Central memory CD8-positive, alpha-beta T cell (primary cell): ENCODE results near the gene SETSIP.

Experiments used
- ATAC-seq: fragments of 150-1000 bp; cut with Tn5 transposase; replicated peaks from 2 replicates; pipeline ENCODE4 v1.10.0; 2022; ENCODE audit warnings: mild to moderate bottlenecking, moderate FRiP score, moderate number of reproducible peaks; ENCODE audit not compliant: poor library complexity, severe bottlenecking; ENCODE audit errors: extremely low read depth
- DNase-seq, 2 donors: peaks; one replicate each; pipeline ENCODE4 v3.0.0; 2021; ENCODE audit warnings: low spot score in 2 of 2
- H3K27ac Mint-ChIP-seq: one replicate; pipeline ENCODE4 v1.8.0; 2022; ENCODE audit warnings: low read depth, mild to moderate bottlenecking, moderate library complexity, mixed read lengths
- H3K27me3 Mint-ChIP-seq: one replicate; pipeline ENCODE4 v1.8.0; 2022; ENCODE audit warnings: mixed read lengths
- H3K36me3 Mint-ChIP-seq: one replicate; pipeline ENCODE4 v1.8.0; 2022; ENCODE audit warnings: mild to moderate bottlenecking, moderate library complexity, mixed read lengths; ENCODE audit not compliant: insufficient read depth
- H3K4me1 Mint-ChIP-seq: one replicate; pipeline ENCODE4 v1.8.0; 2022; ENCODE audit warnings: mixed read lengths
- H3K4me3 Mint-ChIP-seq: one replicate; pipeline ENCODE4 v1.8.0; 2022; ENCODE audit warnings: mild to moderate bottlenecking, moderate library complexity, mixed read lengths
- H3K9me3 Mint-ChIP-seq: one replicate; pipeline ENCODE4 v1.8.0; 2022; ENCODE audit warnings: mixed read lengths

Gene SETSIP

GRCh38 chr1:92075311-92075710, at the start of gene SETSIP:
TSS of gene SETSIP (minus strand) at chr1:92075411. CDS start at chr1:92075411, 0 bp downstream.
- no peak within 1 kb of the TSS for H3K27ac Mint-ChIP-seq
- DNase-seq: no peak
- H3K36me3 Mint-ChIP-seq: no peaks in the 10 kb centered on the region

DNA sequence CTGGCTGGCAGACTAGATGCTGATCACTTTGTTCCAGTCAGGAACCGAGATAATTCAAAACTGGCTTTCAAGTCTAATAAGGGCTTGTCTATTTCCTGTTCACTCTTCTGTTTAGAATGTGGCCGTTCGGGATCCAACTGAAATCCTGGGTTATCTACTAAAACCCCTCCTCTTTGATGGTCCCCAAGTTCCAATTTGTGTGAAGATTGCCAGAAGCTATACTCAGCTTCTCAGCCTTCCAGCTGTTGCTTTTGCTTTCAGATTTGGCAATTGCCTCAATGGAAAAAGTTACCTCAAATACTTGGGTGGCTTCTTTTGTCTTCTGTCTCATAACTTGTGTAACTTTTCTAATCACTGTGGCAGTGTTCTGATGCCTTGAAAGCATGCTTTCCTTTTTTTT, 48.7 kb upstream of the SETSIP start:
- Mint-ChIP-seq H3K4me3 (no peak overlapping the region), H3K9me3 (no peaks in the 10 kb centered on the region), H3K27me3 (no peaks in the 10 kb centered on the region), H3K27ac (no peak overlapping the region), H3K36me3 (peaks cover 2% of the 10 kb centered on the region), H3K4me1 (no peaks in the 10 kb centered on the region)
- DNase-seq: no peak
- ATAC-seq: no peak

More at GRCh38 chr1:92075311-92075710, at the start of gene SETSIP:
- Mint-ChIP-seq H3K4me3 (no peak within 1 kb of the TSS), H3K9me3 (no peaks in the 10 kb centered on the region), H3K27me3 (no peaks in the 10 kb centered on the region), H3K4me1 (peaks cover 6% of the 10 kb centered on the region)
- ATAC-seq: no peak

- Mint-ChIP-seq H3K27me3 (no peaks in the 10 kb centered on the region), H3K9me3 (no peaks in the 10 kb centered on the region), H3K4me1 (no peaks in the 10 kb centered on the region), H3K36me3 (no peaks in the 10 kb centered on the region), H3K4me3 (no peak overlapping the region), H3K27ac (peak overlapping the region; percentile 65)
- ATAC-seq: no peak
- no peak for DNase-seq
Measured at GRCh38 chr1:92118826-92119225, 43.6 kb upstream of the SETSIP start.

GRCh38 chr1:92117526-92117925, 42.3 kb upstream of the SETSIP start:
- Mint-ChIP-seq H3K9me3 (no peaks in the 10 kb centered on the region), H3K36me3 (no peaks in the 10 kb centered on the region), H3K27ac (no peak overlapping the region), H3K4me3 (no peak overlapping the region), H3K4me1 (no peaks in the 10 kb centered on the region), H3K27me3 (no peaks in the 10 kb centered on the region)
- ATAC-seq (no peak), DNase-seq (no peak)

- H3K4me1 Mint-ChIP-seq: no peaks in the 10 kb centered on the region
- H3K36me3 Mint-ChIP-seq: peaks cover 4% of the 10 kb centered on the region
- H3K27me3 Mint-ChIP-seq: no peaks in the 10 kb centered on the region
Measured at GRCh38 chr1:92108631-92109030, 33.4 kb upstream of the SETSIP start.

DNA sequence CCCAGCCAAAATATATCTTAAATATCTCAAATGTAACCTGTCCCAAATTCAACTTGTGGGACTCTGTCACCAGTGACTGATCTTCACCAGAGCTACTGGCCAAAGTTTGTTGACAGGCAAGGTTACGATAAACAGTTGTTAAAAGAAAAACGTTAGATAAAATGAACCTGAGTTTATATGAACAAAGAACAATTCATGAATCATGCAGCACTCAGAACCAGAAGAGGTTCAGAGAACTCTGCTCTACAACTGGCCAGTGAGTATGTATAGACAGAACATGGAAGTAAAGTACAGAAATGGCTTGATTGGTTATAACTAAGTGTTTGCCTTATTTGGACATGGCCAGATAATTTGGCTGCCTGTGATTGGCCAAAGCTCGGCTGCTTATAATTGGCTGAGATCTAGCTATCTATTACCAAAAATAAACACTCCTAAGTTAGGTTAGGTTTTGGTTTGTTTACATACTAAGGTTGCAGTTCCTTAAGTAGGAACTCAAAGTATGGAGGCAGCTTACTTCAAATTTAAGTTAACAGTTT, 30.4 kb upstream of the SETSIP start:
- Mint-ChIP-seq H3K4me3 (no peak overlapping the region), H3K4me1 (no peaks in the 10 kb centered on the region), H3K9me3 (no peaks in the 10 kb centered on the region), H3K27me3 (no peaks in the 10 kb centered on the region), H3K27ac (no peak overlapping the region), H3K36me3 (peaks cover 4% of the 10 kb centered on the region)
- DNase-seq (no peak), ATAC-seq (no peak)

More at GRCh38 chr1:92108631-92109030, 33.4 kb upstream of the SETSIP start:
- ATAC-seq: no peak
- no peak for DNase-seq
- no peak overlapping the region for H3K4me3 Mint-ChIP-seq
- H3K27ac Mint-ChIP-seq: no peak overlapping the region
- no peaks in the 10 kb centered on the region for H3K9me3 Mint-ChIP-seq

- H3K27me3 Mint-ChIP-seq: no peaks in the 10 kb centered on the region
- ATAC-seq (no peak), DNase-seq (no peak)
- H3K27ac Mint-ChIP-seq: peak overlapping the region; percentile 9
- H3K4me1 Mint-ChIP-seq: peaks cover 10% of the 10 kb centered on the region
- H3K9me3 Mint-ChIP-seq: no peaks in the 10 kb centered on the region
- no peak overlapping the region for H3K4me3 Mint-ChIP-seq
- peaks cover 3% of the 10 kb centered on the region for H3K36me3 Mint-ChIP-seq
Measured at GRCh38 chr1:92096317-92096716, 21.1 kb upstream of the SETSIP start.

DNA sequence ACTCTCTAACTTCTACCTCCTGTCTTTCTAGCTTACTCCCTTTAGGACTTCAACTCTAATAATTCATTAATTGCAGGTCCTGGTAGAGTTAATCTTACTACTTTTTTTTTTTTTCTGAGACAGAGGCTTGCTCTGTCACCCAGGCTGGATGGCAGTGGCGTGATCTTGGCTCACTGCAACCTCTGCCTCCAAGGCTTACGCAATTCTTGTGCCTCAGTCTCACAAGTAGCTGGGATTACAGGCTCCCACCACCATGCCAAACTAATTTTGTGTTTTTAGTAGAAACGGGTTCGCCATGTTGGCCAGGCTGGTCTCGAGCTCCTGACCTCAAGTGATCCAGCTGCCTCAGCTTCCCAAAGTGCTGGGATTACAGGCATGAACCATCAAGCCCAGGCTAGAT, 20.7 kb upstream of the SETSIP start:
- H3K36me3 Mint-ChIP-seq: peaks cover 3% of the 10 kb centered on the region
- no peak overlapping the region for H3K4me3 Mint-ChIP-seq
- H3K27me3 Mint-ChIP-seq: no peaks in the 10 kb centered on the region
- ATAC-seq: no peak
- DNase-seq: no peak
- H3K27ac Mint-ChIP-seq: peak overlapping the region; percentile 9
- H3K4me1 Mint-ChIP-seq: peaks cover 10% of the 10 kb centered on the region
- no peaks in the 10 kb centered on the region for H3K9me3 Mint-ChIP-seq

DNA sequence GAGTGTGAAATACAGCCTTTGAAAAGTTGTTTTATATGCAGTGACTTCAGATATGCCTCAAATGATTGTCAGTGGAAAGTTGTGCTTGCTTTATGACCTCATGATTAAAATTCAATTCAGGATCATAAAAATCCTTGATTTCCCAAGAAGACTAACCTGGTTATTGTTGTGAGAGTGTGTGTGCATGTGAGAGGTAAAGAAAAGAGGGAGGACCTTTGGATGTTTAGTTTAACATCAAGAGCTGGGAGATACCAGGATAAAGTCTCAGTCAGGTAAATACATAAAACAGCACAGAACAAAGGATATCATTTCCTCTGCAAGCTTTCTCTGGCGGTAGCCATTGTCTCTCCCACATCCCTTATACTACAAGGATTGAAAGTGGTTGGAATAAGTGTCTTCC, 19.4 kb upstream of the SETSIP start:
- Mint-ChIP-seq H3K9me3 (no peaks in the 10 kb centered on the region), H3K27ac (no peak overlapping the region), H3K27me3 (no peaks in the 10 kb centered on the region), H3K36me3 (peaks cover 3% of the 10 kb centered on the region), H3K4me3 (no peak overlapping the region), H3K4me1 (peaks cover 10% of the 10 kb centered on the region)
- ATAC-seq (no peak), DNase-seq (no peak)

DNA sequence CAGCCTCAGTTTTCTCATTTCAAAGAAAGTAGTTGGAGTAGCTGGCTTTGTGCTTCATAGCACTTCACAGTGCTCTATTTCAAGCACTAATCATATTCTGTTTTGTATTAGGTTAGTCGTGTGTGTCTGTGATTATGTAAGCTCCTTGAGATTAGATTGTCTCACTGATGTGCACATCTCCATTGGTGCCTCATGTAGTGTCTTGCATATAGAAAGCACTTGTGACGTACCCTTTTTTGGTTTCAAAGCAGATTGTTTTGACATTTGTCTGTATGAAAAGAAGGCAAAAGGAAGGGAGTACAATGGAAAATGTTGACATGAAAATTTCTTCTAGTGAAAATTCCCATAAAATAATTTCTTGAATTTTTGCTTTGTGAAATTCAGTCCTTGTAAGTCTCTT, 18.9 kb upstream of the SETSIP start:
- Mint-ChIP-seq H3K4me1 (peaks cover 10% of the 10 kb centered on the region), H3K36me3 (peaks cover 3% of the 10 kb centered on the region), H3K4me3 (no peak overlapping the region), H3K27me3 (no peaks in the 10 kb centered on the region), H3K9me3 (no peaks in the 10 kb centered on the region), H3K27ac (no peak overlapping the region)
- no peak for DNase-seq
- no peak for ATAC-seq

DNA sequence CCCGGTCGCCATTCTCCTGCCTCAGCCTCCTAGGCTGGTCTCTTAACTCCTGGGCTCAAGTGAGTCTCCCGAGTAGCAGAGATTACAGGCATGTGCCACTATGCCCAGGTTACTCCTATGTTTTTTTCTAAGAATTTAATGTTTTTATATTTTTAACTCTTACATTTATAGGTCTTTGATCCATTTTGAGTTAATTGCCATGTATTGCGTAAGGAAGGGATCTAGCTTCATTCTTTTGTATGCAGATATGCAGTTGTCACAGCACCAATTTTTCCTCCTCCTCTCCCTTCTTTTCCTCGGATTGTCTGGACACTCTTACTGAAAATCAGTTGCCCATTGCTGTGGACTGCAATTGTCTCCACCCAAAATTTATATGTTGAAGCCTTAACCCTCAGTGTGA, 16.4 kb upstream of the SETSIP start:
- no peaks in the 10 kb centered on the region for H3K27me3 Mint-ChIP-seq
- peaks cover 10% of the 10 kb centered on the region for H3K4me1 Mint-ChIP-seq
- no peaks in the 10 kb centered on the region for H3K9me3 Mint-ChIP-seq
- H3K36me3 Mint-ChIP-seq: peaks cover 3% of the 10 kb centered on the region
- ATAC-seq (no peak), DNase-seq (no peak)
- no peak overlapping the region for H3K4me3 Mint-ChIP-seq
- no peak overlapping the region for H3K27ac Mint-ChIP-seq

DNA sequence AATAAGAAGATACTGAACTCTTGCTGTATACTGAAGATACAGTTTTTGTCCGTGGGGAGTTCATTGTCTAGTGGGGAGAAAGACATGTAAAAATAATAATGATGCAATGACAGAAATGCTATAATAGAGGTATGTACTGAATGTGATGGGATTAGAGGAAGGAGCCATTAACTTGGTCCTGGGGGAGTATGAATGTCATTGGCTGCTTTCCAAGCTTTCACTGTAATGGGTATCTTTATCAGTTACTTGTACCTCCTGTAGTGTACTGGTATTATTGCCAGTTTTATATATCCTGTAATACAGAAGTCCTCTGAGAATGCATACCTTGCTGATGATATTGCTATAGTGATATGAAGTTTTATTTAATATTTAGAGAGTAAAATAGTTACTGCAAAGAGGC, 12.3 kb upstream of the SETSIP start:
- DNase-seq (no peak), ATAC-seq (no peak)
- no peaks in the 10 kb centered on the region for H3K4me1 Mint-ChIP-seq
- no peak overlapping the region for H3K27ac Mint-ChIP-seq
- H3K36me3 Mint-ChIP-seq: peaks cover 2% of the 10 kb centered on the region
- H3K27me3 Mint-ChIP-seq: no peaks in the 10 kb centered on the region
- no peaks in the 10 kb centered on the region for H3K9me3 Mint-ChIP-seq
- H3K4me3 Mint-ChIP-seq: no peak overlapping the region

GRCh38 chr1:92085727-92086126, 10.5 kb upstream of the SETSIP start:
- ATAC-seq (no peak), DNase-seq (no peak)
- Mint-ChIP-seq H3K27me3 (no peaks in the 10 kb centered on the region), H3K4me1 (no peaks in the 10 kb centered on the region), H3K36me3 (peaks cover 2% of the 10 kb centered on the region), H3K4me3 (no peak overlapping the region), H3K27ac (no peak overlapping the region), H3K9me3 (no peaks in the 10 kb centered on the region)

GRCh38 chr1:92084651-92085050, 9.4 kb upstream of the SETSIP start:
- H3K36me3 Mint-ChIP-seq: peaks cover 2% of the 10 kb centered on the region
- H3K27me3 Mint-ChIP-seq: no peaks in the 10 kb centered on the region
- ATAC-seq: no peak
- no peak for DNase-seq
- H3K4me3 Mint-ChIP-seq: no peak overlapping the region
- no peak overlapping the region for H3K27ac Mint-ChIP-seq
- no peaks in the 10 kb centered on the region for H3K9me3 Mint-ChIP-seq
- H3K4me1 Mint-ChIP-seq: peaks cover 6% of the 10 kb centered on the region
